ENCODE data around the gene RBM43.

DNA sequence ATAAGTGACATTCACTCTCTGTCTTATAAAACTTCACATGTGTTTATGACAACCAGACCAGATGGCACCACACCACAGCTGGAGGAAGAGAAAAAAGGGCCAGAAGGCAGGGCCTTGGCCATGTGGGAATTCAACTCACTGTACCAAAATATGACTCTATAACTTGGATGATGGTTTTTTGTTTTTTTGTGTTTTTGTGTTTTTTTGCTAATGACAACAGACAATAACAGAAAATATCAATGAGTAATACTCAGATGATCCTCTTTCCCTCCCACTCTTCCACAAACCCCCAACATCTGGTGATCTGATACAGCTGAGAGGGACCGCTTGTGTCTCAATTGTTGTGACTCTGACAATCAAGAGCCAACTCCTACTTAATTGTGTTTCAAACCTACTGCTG is 15.4 kb upstream of the RBM43 start:
- TF ChIP-seq, protein P1, sequence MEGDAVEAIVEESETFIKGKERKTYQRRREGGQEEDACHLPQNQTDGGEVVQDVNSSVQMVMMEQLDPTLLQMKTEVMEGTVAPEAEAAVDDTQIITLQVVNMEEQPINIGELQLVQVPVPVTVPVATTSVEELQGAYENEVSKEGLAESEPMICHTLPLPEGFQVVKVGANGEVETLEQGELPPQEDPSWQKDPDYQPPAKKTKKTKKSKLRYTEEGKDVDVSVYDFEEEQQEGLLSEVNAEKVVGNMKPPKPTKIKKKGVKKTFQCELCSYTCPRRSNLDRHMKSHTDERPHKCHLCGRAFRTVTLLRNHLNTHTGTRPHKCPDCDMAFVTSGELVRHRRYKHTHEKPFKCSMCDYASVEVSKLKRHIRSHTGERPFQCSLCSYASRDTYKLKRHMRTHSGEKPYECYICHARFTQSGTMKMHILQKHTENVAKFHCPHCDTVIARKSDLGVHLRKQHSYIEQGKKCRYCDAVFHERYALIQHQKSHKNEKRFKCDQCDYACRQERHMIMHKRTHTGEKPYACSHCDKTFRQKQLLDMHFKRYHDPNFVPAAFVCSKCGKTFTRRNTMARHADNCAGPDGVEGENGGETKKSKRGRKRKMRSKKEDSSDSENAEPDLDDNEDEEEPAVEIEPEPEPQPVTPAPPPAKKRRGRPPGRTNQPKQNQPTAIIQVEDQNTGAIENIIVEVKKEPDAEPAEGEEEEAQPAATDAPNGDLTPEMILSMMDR (IDR thresholded peaks at IDR 0.05; ENCODE audit: low read depth, low read length, missing input control): no peak
- no peak for TF ChIP-seq YY1 (IDR thresholded peaks at IDR 0.05)
- TF ChIP-seq SP1 (IDR thresholded peaks at IDR 0.05): no peak
- TF ChIP-seq RXRA (IDR thresholded peaks at IDR 0.05): no peak
- TF ChIP-seq, protein P2, sequence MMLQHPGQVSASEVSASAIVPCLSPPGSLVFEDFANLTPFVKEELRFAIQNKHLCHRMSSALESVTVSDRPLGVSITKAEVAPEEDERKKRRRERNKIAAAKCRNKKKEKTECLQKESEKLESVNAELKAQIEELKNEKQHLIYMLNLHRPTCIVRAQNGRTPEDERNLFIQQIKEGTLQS (IDR thresholded peaks at IDR 0.05): no peak
- TF ChIP-seq HNF4A (conservative IDR thresholded peaks at IDR 0.05): no peak
- no peak for TF ChIP-seq JUND (IDR thresholded peaks at IDR 0.05)
- TF ChIP-seq EGR1 (IDR thresholded peaks at IDR 0.05; ENCODE audit: low read depth in 2 of 2): no peak
- TF ChIP-seq GABPA (IDR thresholded peaks at IDR 0.05 in 1 of 2, conservative IDR thresholded peaks at IDR 0.05 in 1 of 2): no peak
- TF ChIP-seq, protein P3, sequence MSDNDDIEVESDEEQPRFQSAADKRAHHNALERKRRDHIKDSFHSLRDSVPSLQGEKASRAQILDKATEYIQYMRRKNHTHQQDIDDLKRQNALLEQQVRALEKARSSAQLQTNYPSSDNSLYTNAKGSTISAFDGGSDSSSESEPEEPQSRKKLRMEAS (IDR thresholded peaks at IDR 0.05): no peak
- no peak for TF ChIP-seq RAD21 (IDR thresholded peaks at IDR 0.05)
- TF ChIP-seq, protein P4, sequence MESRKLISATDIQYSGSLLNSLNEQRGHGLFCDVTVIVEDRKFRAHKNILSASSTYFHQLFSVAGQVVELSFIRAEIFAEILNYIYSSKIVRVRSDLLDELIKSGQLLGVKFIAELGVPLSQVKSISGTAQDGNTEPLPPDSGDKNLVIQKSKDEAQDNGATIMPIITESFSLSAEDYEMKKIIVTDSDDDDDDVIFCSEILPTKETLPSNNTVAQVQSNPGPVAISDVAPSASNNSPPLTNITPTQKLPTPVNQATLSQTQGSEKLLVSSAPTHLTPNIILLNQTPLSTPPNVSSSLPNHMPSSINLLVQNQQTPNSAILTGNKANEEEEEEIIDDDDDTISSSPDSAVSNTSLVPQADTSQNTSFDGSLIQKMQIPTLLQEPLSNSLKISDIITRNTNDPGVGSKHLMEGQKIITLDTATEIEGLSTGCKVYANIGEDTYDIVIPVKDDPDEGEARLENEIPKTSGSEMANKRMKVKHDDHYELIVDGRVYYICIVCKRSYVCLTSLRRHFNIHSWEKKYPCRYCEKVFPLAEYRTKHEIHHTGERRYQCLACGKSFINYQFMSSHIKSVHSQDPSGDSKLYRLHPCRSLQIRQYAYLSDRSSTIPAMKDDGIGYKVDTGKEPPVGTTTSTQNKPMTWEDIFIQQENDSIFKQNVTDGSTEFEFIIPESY (IDR thresholded peaks at IDR 0.05): no peak
- TF ChIP-seq HNF4G (IDR thresholded peaks at IDR 0.05): no peak
- TF ChIP-seq, protein P5, sequence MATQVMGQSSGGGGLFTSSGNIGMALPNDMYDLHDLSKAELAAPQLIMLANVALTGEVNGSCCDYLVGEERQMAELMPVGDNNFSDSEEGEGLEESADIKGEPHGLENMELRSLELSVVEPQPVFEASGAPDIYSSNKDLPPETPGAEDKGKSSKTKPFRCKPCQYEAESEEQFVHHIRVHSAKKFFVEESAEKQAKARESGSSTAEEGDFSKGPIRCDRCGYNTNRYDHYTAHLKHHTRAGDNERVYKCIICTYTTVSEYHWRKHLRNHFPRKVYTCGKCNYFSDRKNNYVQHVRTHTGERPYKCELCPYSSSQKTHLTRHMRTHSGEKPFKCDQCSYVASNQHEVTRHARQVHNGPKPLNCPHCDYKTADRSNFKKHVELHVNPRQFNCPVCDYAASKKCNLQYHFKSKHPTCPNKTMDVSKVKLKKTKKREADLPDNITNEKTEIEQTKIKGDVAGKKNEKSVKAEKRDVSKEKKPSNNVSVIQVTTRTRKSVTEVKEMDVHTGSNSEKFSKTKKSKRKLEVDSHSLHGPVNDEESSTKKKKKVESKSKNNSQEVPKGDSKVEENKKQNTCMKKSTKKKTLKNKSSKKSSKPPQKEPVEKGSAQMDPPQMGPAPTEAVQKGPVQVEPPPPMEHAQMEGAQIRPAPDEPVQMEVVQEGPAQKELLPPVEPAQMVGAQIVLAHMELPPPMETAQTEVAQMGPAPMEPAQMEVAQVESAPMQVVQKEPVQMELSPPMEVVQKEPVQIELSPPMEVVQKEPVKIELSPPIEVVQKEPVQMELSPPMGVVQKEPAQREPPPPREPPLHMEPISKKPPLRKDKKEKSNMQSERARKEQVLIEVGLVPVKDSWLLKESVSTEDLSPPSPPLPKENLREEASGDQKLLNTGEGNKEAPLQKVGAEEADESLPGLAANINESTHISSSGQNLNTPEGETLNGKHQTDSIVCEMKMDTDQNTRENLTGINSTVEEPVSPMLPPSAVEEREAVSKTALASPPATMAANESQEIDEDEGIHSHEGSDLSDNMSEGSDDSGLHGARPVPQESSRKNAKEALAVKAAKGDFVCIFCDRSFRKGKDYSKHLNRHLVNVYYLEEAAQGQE (IDR thresholded peaks at IDR 0.05): no peak

Measured in liver (tissue), 3 donors.